ENCODE measurements around the gene MED12L.

Gene MED12L

DNA sequence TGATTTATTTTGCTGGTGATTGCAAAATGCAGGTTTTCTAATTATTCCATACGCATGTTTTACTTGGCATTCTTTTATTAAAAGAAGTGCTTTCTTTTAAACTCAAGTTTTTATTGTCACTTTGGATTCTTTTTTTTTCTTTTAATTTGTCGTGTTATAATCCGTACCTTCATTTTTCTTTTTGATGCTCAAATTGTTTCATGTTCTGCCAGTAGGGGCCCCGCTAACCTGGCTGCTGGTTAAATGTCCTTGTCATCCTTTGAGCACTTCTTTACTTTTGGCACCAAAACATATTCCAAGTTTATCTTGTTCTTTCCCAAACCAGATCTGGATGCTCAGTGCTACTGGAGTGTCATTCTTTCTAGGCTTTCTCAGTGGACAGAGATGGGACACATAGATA is 31.6 kb downstream of the MED12L start:
- no peak for DNase-seq (ENCODE audit: low read depth)
- H3K4me3 ChIP-seq (ENCODE audit: low read depth, low read length), result no peak overlapping the region
- TF ChIP-seq CTCF (IDR thresholded peaks at IDR 0.05; ENCODE audit: control insufficient read depth, extremely low read depth, insufficient read depth), result 0 out of 2 replicates have a peak, but pooled peaks have one; percentile 4

DNA sequence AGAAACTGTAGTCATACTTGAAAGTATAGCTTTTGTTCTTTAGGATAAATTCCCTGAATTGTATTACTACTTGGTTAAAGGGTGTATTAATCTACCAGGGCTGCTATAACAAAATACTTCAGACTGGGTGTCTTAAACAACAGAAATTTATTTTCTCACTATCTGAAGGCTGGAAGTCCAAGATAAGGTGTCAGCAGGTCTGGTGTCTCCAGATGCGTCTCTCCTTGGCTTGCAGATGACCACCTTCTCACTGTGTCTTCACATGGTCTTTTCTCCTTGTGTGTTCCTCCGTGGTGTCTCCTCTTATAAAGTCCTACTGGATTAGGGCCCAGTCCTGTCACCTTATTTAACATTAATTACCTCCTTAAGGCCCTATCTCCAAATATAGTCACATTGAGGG is 33.7 kb downstream of the MED12L start:
- TF ChIP-seq CTCF (IDR thresholded peaks at IDR 0.05; ENCODE audit: control insufficient read depth, extremely low read depth, insufficient read depth), result no peak
- no peak for DNase-seq (ENCODE audit: low read depth)
- H3K4me3 ChIP-seq (ENCODE audit: low read depth, low read length), result no peak overlapping the region

DNA sequence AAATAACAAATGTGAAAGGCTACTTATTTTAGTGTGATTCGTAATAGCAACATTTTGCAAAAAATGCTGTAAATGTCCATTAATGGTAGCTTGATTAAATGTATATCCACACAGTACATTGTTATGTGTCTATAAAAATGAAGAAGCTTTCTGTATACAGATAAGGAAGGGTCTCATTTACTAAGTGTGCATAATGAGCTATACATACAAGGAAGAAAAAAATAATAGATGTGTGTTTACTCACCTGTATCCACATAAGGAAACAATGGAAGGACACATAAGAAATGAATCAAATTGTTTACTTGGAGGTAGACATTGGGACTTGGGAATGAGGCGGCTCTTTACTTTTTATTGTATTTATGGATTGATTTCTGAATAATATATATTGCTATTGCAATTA is 34.9 kb downstream of the MED12L start:
- TF ChIP-seq CTCF (IDR thresholded peaks at IDR 0.05; ENCODE audit: control insufficient read depth, extremely low read depth, insufficient read depth), result no peak
- DNase-seq (ENCODE audit: low read depth), result peak; percentile 75
- no peak overlapping the region for H3K4me3 ChIP-seq (ENCODE audit: low read depth, low read length)

GRCh38 chr3:151121016-151121415 is 35.6 kb downstream of the MED12L start:
- H3K4me3 ChIP-seq (ENCODE audit: low read depth, low read length), result no peak overlapping the region
- DNase-seq (ENCODE audit: low read depth), result no peak
- no peak for TF ChIP-seq CTCF (IDR thresholded peaks at IDR 0.05; ENCODE audit: control insufficient read depth, extremely low read depth, insufficient read depth)

GRCh38 chr3:151123827-151124226 is 38.4 kb downstream of the MED12L start:
- no peak for TF ChIP-seq CTCF (IDR thresholded peaks at IDR 0.05; ENCODE audit: control insufficient read depth, extremely low read depth, insufficient read depth)
- no peak for DNase-seq (ENCODE audit: low read depth)
- H3K4me3 ChIP-seq (ENCODE audit: low read depth, low read length), result no peak overlapping the region

DNA sequence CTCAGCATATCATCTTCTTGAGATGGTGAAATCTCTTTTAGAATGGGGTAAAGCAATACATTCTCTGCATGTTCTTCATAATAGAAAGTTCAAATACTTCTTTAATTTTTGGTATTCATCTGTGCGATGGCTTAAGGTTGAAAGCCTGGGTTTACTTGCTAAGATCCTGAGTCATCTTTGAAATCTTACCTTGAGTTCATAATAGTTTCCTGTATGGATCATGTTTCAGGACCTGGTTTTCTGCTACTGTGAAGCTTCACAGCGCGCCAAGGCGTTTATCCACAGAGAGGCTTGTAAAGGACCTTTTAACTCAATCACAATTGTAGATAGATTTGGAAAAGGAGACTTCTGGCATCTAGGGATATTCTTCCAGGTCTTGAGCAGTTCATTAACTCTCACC is 39.0 kb downstream of the MED12L start:
- no peak for TF ChIP-seq CTCF (IDR thresholded peaks at IDR 0.05; ENCODE audit: control insufficient read depth, extremely low read depth, insufficient read depth)
- no peak overlapping the region for H3K4me3 ChIP-seq (ENCODE audit: low read depth, low read length)
- DNase-seq (ENCODE audit: low read depth), result no peak

GRCh38 chr3:151130428-151130827 is 45.0 kb downstream of the MED12L start:
- no peak for DNase-seq (ENCODE audit: low read depth)
- no peak for TF ChIP-seq CTCF (IDR thresholded peaks at IDR 0.05; ENCODE audit: control insufficient read depth, extremely low read depth, insufficient read depth)
- no peak overlapping the region for H3K4me3 ChIP-seq (ENCODE audit: low read depth, low read length)

Data from LNCaP clone FGC (cell line).